OCI-LY7 (cell line): ENCODE measurements around the gene RNF13. TPM values are rescaled to one million over a fixed set of nuclear protein-coding genes. Genes with fewer than 3 reads are reported as not detected.
A peak's percentile ranks its signal among the peaks of the same experiment; 100 is the strongest.

Source experiments
- BruUV-seq: library from RNA; stranded (reverse); fragments of 400-500 nt; replicated peaks from 2 replicates; lab custom pipeline; 2021; lab: Mats Ljungman, UMichigan
- CTCF ChIA-PET: fragments of 300-600 bp; sonication (Branson Sonifier 250); formaldehyde crosslinking; loops from one replicate; lab custom pipeline; 2022; ENCODE audit warnings: antibody characterized with exemption; ENCODE audit not compliant: unreplicated experiment; lab: Charles Lee
- POLR2A ChIA-PET: fragments of 300-600 bp; sonication (Branson Sonifier 250); formaldehyde crosslinking; loops from one replicate; lab custom pipeline; 2022; ENCODE audit warnings: antibody characterized with exemption; lab: Charles Lee
- DNase-seq: peaks from one replicate; pipeline ENCODE4 v3.0.0-alpha.2; 2015; ENCODE audit warnings: low spot score
- H2AFZ ChIP-seq: fragments of 200-600 bp; sonication (generic), shearing (Covaris generic); 2 replicates; pipeline ENCODE4 v1.6.1; 2014; ENCODE audit warnings: mild to moderate bottlenecking, antibody characterized with exemption, low read length, moderate library complexity
- H3K27ac ChIP-seq: fragments of 200-600 bp; sonication (generic); 2 replicates; pipeline ENCODE4 v1.5.1; 2014; ENCODE audit warnings: mixed run types, low read depth, mild to moderate bottlenecking, moderate library complexity, low read length, inconsistent platforms; ENCODE audit not compliant: poor library complexity, severe bottlenecking
- H3K36me3 ChIP-seq: fragments of 200-600 bp; sonication (generic); 2 replicates; pipeline ENCODE4 v1.6.1; 2014; ENCODE audit warnings: mild to moderate bottlenecking, antibody characterized with exemption, low read length, moderate library complexity, mixed read lengths; ENCODE audit not compliant: insufficient read depth
- H3K4me1 ChIP-seq: fragments of 200-600 bp; sonication (generic); 2 replicates; pipeline ENCODE4 v1.5.1; 2014; ENCODE audit warnings: mild to moderate bottlenecking, low read length; ENCODE audit not compliant: insufficient read depth, poor library complexity, severe bottlenecking
- H3K4me2 ChIP-seq: fragments of 200-600 bp; sonication (generic); 2 replicates; pipeline ENCODE4 v1.6.1; 2014; ENCODE audit warnings: mild to moderate bottlenecking, low read length
- H3K4me3 ChIP-seq: fragments of 200-600 bp; sonication (generic); 2 replicates; pipeline ENCODE4 v1.5.1; 2014; ENCODE audit warnings: mild to moderate bottlenecking, low read depth, low read length; ENCODE audit not compliant: poor library complexity, severe bottlenecking
- H3K79me2 ChIP-seq: fragments of 200-600 bp; sonication (generic); 2 replicates; pipeline ENCODE4 v1.6.1; 2016; ENCODE audit warnings: low read depth, mild to moderate bottlenecking, low read length, moderate library complexity, mixed read lengths; ENCODE audit not compliant: insufficient read depth
- H3K9me2 ChIP-seq: fragments of 200-600 bp; sonication (generic); 2 replicates; pipeline ENCODE4 v1.6.1; 2016; ENCODE audit warnings: mild to moderate bottlenecking, low read length, mixed read lengths; ENCODE audit not compliant: insufficient read depth
- H3K9me3 ChIP-seq: fragments of 200-600 bp; sonication (generic); 2 replicates; pipeline ENCODE4 v1.6.1; 2014; ENCODE audit warnings: mild to moderate bottlenecking, mixed run types, low read length, mixed read lengths
- H4K20me1 ChIP-seq: fragments of 200-600 bp; sonication (generic); 2 replicates; pipeline ENCODE4 v1.6.1; 2014; ENCODE audit warnings: mild to moderate bottlenecking, antibody characterized with exemption, low read length, moderate library complexity, mixed read lengths; ENCODE audit not compliant: insufficient read depth
- CTCF ChIP-seq: fragments of 200-600 bp; sonication (generic); conservative IDR thresholded peaks from 2 replicates; pipeline ENCODE4 v1.5.1; 2014; ENCODE audit warnings: mild to moderate bottlenecking, antibody characterized with exemption, low read length, moderate library complexity, mixed read lengths
- EZH2phosphoT487 ChIP-seq: fragments of 200-600 bp; sonication (generic); IDR thresholded peaks from 2 replicates; pipeline ENCODE4 v1.6.1; 2018; ENCODE audit warnings: low read depth, borderline replicate concordance, mild to moderate bottlenecking, mixed run types, antibody characterized with exemption, low read length, moderate library complexity, mixed read lengths
- intact Hi-C: fragments of 100-400 bp; cut with micrococcal nuclease; formaldehyde crosslinking; loops from one replicate; pipeline ENCODE4 v1.10.0; 2022; ENCODE audit not compliant: unreplicated experiment
- total RNA-seq, 2 experiments: library from RNA; depleted of rRNA in 1 of 2; stranded (reverse); fragments of >200 nt in 1 of 2; shearing (Covaris generic) in 1 of 2; gene quantifications; 2 replicates each; pipeline ENCODE4 v1.2.3, GENCODE V29; 2014 to 2022

RNF13 gene
- total RNA-seq, 2 experiments from 2014 or later = 26.2 to 37.3 TPM

GRCh38 chr3:149971403-149972075, 158.5 kb downstream of the RNF13 start:
- TF ChIP-seq CTCF (no peak), EZH2phosphoT487 (no peak)
- no peaks in the 10 kb centered on the region for H3K36me3 ChIP-seq
- intact Hi-C loops = loop anchor here (5.0 to 10.0 kb wide), 4 partner anchors 159 to 443 kb away; partner anchors contain the start of genes COMMD2 and RNF13
- BruUV-seq = no TSS peak
- no peaks in the 10 kb centered on the region for H3K79me2 ChIP-seq
- CTCF ChIA-PET = no interaction called here
- no peaks in the 10 kb centered on the region for H3K9me3 ChIP-seq
- H2AFZ ChIP-seq = no peak overlapping the region
- peak overlapping the region; percentile 71 for H3K4me3 ChIP-seq
- POLR2A ChIA-PET = interaction anchor here (1.0 to 1.2 kb wide), 2 partner anchors 9 to 14 kb away, joined by 3 read pairs; no protein-coding TSS in a partner anchor
- peak; percentile 5 for DNase-seq
- H3K4me2 ChIP-seq = peak overlapping the region; percentile 94
- H4K20me1 ChIP-seq = no peaks in the 10 kb centered on the region; the same call in 1 of the 2 replicates
- H3K27ac ChIP-seq = no peak overlapping the region
- peaks cover 8% of the 10 kb centered on the region for H3K4me1 ChIP-seq
- H3K9me2 ChIP-seq = no peaks in the 10 kb centered on the region

- Histone ChIP-seq H3K79me2 (no peaks in the 10 kb centered on the region), H2AFZ (no peak overlapping the region), H3K36me3 (no peaks in the 10 kb centered on the region), H3K4me1 (no peaks in the 10 kb centered on the region), H3K27ac (no peak overlapping the region), H3K9me2 (no peaks in the 10 kb centered on the region), H4K20me1 (no peaks in the 10 kb centered on the region), H3K4me3 (no peak overlapping the region), H3K4me2 (no peak overlapping the region), H3K9me3 (no peaks in the 10 kb centered on the region)
- intact Hi-C loops = loop anchor here (10.0 kb wide), 2 partner anchors 221 to 439 kb away; partner anchors contain the start of gene COMMD2
- ChIA-PET POLR2A (no interaction called here), CTCF (no interaction called here)
- DNase-seq = peak; percentile 5
- no TSS peak for BruUV-seq
- TF ChIP-seq CTCF (peak; percentile 63), EZH2phosphoT487 (no peak)
These were observed 162.9 kb downstream of the RNF13 start for GRCh38 chr3:149975919-149976318.

- intact Hi-C loops = loop anchor here (10.0 kb wide), 2 partner anchors 223 to 437 kb away; partner anchors contain the start of gene COMMD2
- no peaks in the 10 kb centered on the region for H3K9me2 ChIP-seq
- no peaks in the 10 kb centered on the region for H3K9me3 ChIP-seq
- H2AFZ ChIP-seq = no peak overlapping the region
- no peaks in the 10 kb centered on the region for H3K4me1 ChIP-seq
- H3K36me3 ChIP-seq = no peaks in the 10 kb centered on the region
- no peak for DNase-seq
- H3K79me2 ChIP-seq = no peaks in the 10 kb centered on the region
- H4K20me1 ChIP-seq = no peaks in the 10 kb centered on the region
- POLR2A ChIA-PET = interaction anchor here (0.7 kb wide), 2 partner anchors 9 to 1109 kb away, joined by 3 to 4 read pairs; no protein-coding TSS in a partner anchor
- CTCF ChIA-PET = no interaction called here
- TF ChIP-seq EZH2phosphoT487 (no peak), CTCF (no peak)
- H3K27ac ChIP-seq = no peak overlapping the region
- H3K4me3 ChIP-seq = no peak overlapping the region
- H3K4me2 ChIP-seq = no peak overlapping the region
- BruUV-seq = no TSS peak
These were observed 164.4 kb downstream of the RNF13 start for GRCh38 chr3:149977386-149977785.
